SK-N-MC (cell line): ENCODE measurements around the gene ZNF184.
A peak's percentile ranks its signal among the peaks of the same experiment; 100 is the strongest.

Experiments
- DNase-seq: peaks from one replicate; pipeline ENCODE4 v3.0.0-alpha.2; 2011; ENCODE audit warnings: low read depth, low spot score
- H3K27ac ChIP-seq: fragments of 200-600 bp; sonication (generic); 2 replicates; pipeline ENCODE4 v1.5.1; 2016; ENCODE audit warnings: mixed run types
- H3K36me3 ChIP-seq: fragments of 200-600 bp; sonication (generic); 2 replicates; pipeline ENCODE4 v1.6.1; 2017; ENCODE audit warnings: antibody characterized with exemption, low read length, mixed read lengths; ENCODE audit not compliant: insufficient read depth
- H3K4me3 ChIP-seq: fragments of 200-600 bp; sonication (generic); 2 replicates; pipeline ENCODE4 v1.5.1; 2016
- H3K9ac ChIP-seq: fragments of 200-600 bp; sonication (generic); 2 replicates; pipeline ENCODE4 v1.8.0; 2017; ENCODE audit warnings: mixed run types, mixed read lengths; ENCODE audit not compliant: insufficient read length
- H3K9me3 ChIP-seq: fragments of 200-600 bp; sonication (generic); 2 replicates; pipeline ENCODE4 v1.6.1; 2017; ENCODE audit warnings: low read depth, mild to moderate bottlenecking, antibody characterized with exemption, low read length, moderate library complexity, mixed read lengths
- EZH2 ChIP-seq: fragments of 200-600 bp; sonication (generic); IDR thresholded peaks from one replicate; pipeline ENCODE4 v1.6.1; 2017; ENCODE audit warnings: antibody characterized with exemption
- FOXP2 ChIP-seq: optimal IDR thresholded peaks from 2 replicates; pipeline ENCODE3; 2011; ENCODE audit warnings: mild to moderate bottlenecking, moderate library complexity; ENCODE audit not compliant: insufficient read depth; ENCODE audit errors: extremely low read length, control extremely low read depth
- POLR2AphosphoS5 ChIP-seq: IDR thresholded peaks from 2 replicates; pipeline ENCODE4 v1.6.1; 2012; ENCODE audit warnings: mild to moderate bottlenecking, low read depth, low read length, borderline replicate concordance

Gene ZNF184

DNA sequence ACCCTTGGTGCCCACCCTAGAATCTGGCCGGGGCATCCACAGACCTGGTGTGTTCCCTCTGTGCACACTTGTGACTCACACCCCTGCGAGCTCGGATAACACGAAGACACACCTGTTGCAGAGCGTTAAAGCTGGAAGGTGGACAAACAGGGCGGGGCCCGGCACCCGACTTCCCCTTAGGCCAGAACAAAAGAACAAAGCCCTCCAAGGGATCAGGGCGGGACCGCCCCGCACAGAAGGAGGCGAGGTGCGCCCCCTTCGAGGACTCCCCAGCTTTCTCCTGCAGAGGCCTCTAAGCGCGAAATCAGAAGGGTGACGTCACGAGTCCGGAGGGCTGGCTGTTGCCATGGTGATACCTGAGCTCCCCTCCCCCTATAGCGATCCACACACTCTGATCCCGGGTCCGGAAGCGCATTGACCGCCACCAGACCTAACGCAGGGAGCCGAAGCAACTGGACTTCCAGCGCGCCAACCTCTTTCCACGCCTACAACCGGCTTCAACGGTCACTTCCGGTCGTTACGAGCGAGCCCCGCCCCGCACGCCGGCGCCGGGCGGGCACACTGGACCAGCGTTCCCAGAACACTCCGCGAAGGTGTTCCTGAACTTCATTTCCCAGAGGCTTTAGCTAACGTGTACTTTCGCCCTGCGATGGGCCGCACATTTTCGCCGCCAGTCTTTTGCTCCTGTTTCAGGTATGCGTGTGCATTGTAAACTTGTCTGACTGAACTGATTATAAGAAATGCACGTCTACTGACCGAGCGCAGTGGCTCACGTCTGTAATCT, at the start of gene ZNF184:
Gene ZNF184, minus strand, starts transcription at position 489 of the 784 bp plus-strand sequence. CDS start 811 bp downstream, outside the sequence.
- Histone ChIP-seq H3K36me3 (peaks cover 39% of the 10 kb centered on the region), H3K9me3 (peaks cover 18% of the 10 kb centered on the region; the same call in 1 of the 2 replicates), H3K9ac (peak within 1 kb of the TSS; percentile 83), H3K4me3 (peak within 1 kb of the TSS; percentile 97), H3K27ac (peak within 1 kb of the TSS; percentile 59)
- TF ChIP-seq POLR2AphosphoS5 = peak; percentile 93
- TF ChIP-seq FOXP2 = no peak
- peak; percentile 57 for DNase-seq

DNA sequence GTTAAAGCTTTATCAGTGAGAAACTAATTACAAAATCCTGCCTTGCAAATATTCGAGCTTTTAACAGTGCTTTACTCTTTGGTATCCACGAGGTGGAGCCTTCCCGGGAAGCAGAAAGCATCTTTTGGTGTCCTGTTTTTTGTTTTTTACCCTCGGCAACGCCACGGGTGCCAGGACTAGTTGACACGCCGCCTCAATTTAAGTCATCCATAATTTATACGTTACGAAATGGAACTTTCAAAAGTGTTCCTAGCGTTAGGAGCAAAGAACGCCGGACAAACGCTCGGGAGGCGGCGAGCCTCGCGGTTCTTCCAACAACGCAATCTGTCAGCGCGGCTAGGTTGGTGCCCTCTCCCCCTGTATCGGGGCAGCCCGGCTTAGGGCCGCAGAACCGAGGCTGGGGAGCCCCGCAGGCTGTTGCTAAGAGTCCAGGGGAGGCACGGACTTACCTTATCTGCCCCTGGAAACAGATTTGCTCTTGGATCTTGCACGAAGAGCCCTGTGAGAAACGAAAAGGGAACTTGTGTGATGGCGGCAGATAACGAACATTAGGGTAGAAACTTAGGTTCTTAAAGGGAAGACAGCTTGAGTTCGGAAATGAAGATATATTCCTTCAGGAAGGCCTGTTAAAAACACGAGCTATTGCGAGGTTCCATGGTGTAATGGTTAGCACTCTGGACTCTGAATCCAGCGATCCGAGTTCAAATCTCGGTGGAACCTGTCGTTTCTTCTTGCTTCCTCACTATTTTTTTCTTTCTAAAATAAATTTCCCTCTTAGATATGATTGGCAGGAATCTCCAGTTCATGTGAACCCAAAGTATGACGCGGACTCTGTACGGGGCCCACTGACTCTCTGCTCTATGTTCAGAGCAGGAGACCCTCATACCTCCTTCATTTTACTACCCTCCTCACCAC, 46.2 kb upstream of the ZNF184 start:
- Histone ChIP-seq H3K9me3 (no peaks in the 10 kb centered on the region), H3K4me3 (peak overlapping the region; percentile 99), H3K27ac (peak overlapping the region; percentile 85), H3K9ac (peak overlapping the region; percentile 88), H3K36me3 (no peaks in the 10 kb centered on the region)
- DNase-seq = peak; percentile 96
- TF ChIP-seq POLR2AphosphoS5 (no peak), EZH2 (no peak), FOXP2 (no peak)

GRCh38 chr6:27517928-27518787, 45.3 kb upstream of the ZNF184 start:
- no peaks in the 10 kb centered on the region for H3K36me3 ChIP-seq
- no peak for DNase-seq
- peak overlapping the region; percentile 85 for H3K27ac ChIP-seq
- H3K4me3 ChIP-seq = peak overlapping the region; percentile 99
- no peaks in the 10 kb centered on the region for H3K9me3 ChIP-seq
- TF ChIP-seq POLR2AphosphoS5 (no peak), FOXP2 (no peak), EZH2 (no peak)
- peak overlapping the region; percentile 88 for H3K9ac ChIP-seq

- TF ChIP-seq EZH2 (no peak), POLR2AphosphoS5 (no peak), FOXP2 (no peak)
- Histone ChIP-seq H3K36me3 (no peaks in the 10 kb centered on the region), H3K9me3 (no peaks in the 10 kb centered on the region), H3K4me3 (no peak overlapping the region), H3K27ac (no peak overlapping the region), H3K9ac (no peak overlapping the region)
- DNase-seq = no peak
Observed at GRCh38 chr6:27517238-27517637, 44.3 kb upstream of the ZNF184 start.

- peak overlapping the region; percentile 57 for H3K4me3 ChIP-seq
- H3K9me3 ChIP-seq = no peaks in the 10 kb centered on the region
- H3K36me3 ChIP-seq = no peaks in the 10 kb centered on the region
- no peak overlapping the region for H3K9ac ChIP-seq
- no peak for TF ChIP-seq POLR2AphosphoS5
- TF ChIP-seq EZH2 = no peak
- TF ChIP-seq FOXP2 = no peak
- DNase-seq = no peak
- H3K27ac ChIP-seq = no peak overlapping the region
Observed at GRCh38 chr6:27514906-27515495, 42.1 kb upstream of the ZNF184 start.

- H3K9me3 ChIP-seq = no peaks in the 10 kb centered on the region
- no peak overlapping the region for H3K9ac ChIP-seq
- H3K4me3 ChIP-seq = no peak overlapping the region
- TF ChIP-seq EZH2 (no peak), FOXP2 (no peak), POLR2AphosphoS5 (no peak)
- H3K36me3 ChIP-seq = no peaks in the 10 kb centered on the region
- H3K27ac ChIP-seq = no peak overlapping the region
- DNase-seq = no peak
Observed at GRCh38 chr6:27512525-27512924, 39.6 kb upstream of the ZNF184 start.
